CD4-positive, alpha-beta T cell treated with Interleukin-15 for 1 hour (primary cell): ENCODE results near the gene PAK4.
"Not testable (repeated sequence)": the region's sequence is repeated elsewhere in the genome, so short reads cannot be mapped to it uniquely, and the experiment has no call there.

Experiments used
- DNase-seq: peaks from one replicate; pipeline ENCODE4 v3.0.0-alpha.2; 2020

The PAK4 gene

GRCh38 chr19:39131255-39131755 is 5.7 kb downstream of the PAK4 start:
- no peak for DNase-seq

- no peak for DNase-seq
Measured at GRCh38 chr19:39132344-39132969, 6.9 kb downstream of the PAK4 start.

- no peak for DNase-seq
Measured at GRCh38 chr19:39133431-39134270, 8.1 kb downstream of the PAK4 start.

GRCh38 chr19:39135701-39136100 is 10.1 kb downstream of the PAK4 start:
- DNase-seq: no peak

DNA sequence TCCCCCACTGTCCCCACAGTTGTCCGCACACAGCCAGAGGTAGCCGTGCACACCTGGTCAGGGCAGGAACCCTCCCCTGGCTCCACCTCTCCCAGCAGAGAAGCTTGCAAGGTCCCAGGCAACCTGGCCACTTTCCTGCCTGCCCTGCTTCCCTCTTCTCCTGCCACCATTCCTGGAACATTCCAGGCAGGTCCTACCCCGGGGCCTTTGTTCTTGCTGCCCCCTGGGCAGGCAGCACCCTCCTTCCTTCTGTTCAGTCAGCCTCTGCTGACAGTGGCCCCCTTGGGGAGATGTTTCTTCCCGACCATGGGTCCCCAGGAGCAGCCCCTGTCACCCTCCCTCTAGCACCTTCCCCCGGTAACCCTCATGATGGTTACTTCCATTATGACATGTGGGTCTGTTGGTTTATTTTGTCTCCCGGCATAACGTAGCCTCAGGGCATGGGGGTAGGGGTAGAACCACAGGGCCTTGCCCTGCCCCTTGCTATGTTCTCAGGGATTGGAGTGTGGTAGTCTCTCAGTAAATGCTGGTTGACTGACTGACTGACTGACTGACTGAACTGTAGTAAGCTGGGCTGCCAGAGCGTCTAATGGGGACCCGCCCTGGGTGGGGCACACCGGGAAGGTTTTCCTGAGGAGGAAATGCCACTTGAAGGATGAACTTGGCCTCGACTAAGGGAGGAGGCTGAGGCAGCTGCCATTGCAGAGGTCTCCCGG is 10.8 kb downstream of the PAK4 start:
- no peak for DNase-seq

GRCh38 chr19:39137131-39137530 is 11.5 kb downstream of the PAK4 start:
- DNase-seq: no peak

DNA sequence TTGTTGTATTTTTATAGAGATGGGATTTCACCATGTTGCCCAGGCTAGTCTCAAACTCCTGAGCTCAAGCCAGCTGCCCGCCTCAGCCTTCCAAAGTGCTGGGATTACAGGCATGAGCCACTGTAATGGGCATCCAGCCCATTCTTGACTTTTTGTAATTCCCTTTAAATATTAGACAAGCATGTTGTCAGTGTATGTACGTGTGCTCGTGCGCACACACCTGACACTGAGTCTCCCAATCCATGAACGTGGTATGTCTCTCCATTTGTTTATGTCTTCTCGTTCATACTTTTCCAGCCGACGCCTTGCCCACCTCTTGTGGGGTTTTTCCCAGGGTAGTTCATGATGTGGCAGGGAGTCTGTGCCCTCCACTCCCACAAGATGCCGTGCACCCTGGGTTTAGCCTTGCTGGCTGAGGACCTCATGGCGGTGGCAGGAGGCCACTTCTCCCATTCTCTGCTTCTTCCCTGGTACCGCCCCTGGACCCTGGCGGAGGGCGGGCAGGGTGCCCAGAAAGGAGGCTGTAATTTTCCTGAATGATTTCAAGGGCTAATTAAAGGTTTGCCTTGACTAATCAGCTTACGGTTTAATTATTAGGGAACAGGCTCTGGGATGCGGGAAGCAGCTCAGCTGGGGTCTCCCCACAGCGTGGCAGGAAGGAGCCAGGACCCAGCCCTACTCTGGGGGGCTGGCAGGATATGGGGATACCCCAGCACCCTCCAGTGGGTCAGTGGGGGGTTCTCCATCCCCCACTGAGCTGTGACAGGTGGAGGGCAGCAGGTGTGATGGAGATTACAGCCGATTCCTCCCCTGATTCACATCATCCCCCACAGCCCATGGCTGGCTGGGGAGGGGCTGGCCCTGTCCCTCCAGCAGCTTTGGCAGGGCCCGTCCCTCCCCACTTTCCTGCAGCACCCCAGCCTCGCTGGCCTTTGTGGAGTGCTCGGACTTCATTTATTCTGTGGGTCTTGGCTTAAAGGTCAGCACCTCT is 12.9 kb downstream of the PAK4 start:
- no peak for DNase-seq

DNA sequence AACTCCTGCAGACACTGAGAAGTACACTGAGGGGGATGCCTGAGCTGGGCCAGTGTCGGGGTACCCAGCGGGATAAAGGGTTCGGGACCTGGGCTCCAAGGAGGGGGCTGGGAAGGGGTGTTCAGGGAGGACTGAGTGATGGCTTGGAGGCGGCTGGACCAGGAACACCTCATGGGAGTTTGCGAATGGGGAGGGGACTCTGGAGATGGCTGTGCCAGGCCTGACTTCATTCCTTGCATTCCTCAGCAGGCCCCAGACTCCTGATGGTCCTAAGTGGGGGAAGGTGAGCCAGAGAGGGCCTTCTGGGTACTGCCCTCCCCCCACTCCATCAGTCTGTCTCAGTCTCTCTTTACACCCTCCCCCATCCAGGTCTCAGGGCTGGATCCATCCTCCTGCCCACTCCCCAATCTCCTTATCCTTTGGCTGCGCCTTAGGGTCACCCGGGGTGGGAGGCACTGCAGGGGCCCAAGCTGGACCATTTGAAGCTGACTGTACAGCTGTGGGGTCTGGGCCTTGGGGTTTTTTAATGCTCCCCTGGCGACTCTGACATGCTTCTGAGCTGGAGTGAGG is 13.8 kb downstream of the PAK4 start:
- DNase-seq: no peak

DNA sequence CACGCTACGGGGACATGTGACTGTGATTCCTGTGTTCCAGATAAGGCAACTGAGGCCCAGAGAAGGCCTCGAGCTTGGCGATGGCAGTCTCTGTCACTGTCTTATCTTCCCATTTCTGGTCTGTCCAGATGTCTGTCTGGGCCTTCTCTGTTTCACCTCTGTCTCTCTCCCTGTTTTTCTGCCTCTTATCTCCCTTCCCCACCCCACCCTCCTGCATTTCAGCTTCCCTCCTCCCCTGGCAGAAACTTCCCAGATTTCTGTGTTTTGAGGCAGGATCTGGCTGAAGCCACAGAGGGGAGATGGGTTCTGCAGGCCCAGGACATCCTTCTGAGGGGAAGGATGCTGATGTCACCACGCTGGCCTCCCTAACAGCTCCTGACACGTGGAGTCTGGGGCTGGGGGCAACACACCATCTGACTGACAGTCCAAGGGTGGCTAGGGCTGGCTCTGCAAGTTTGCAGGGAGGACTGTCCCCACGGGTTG is 14.4 kb downstream of the PAK4 start:
- no peak for DNase-seq

GRCh38 chr19:39140594-39140993 is 15.0 kb downstream of the PAK4 start:
- DNase-seq: no peak

- DNase-seq: no peak
Measured at GRCh38 chr19:39141929-39142328, 16.3 kb downstream of the PAK4 start.

GRCh38 chr19:39142630-39143029 is 17.0 kb downstream of the PAK4 start:
- DNase-seq: no peak

GRCh38 chr19:39143757-39144289 is 18.2 kb downstream of the PAK4 start:
- DNase-seq: not testable (repeated sequence)

DNA sequence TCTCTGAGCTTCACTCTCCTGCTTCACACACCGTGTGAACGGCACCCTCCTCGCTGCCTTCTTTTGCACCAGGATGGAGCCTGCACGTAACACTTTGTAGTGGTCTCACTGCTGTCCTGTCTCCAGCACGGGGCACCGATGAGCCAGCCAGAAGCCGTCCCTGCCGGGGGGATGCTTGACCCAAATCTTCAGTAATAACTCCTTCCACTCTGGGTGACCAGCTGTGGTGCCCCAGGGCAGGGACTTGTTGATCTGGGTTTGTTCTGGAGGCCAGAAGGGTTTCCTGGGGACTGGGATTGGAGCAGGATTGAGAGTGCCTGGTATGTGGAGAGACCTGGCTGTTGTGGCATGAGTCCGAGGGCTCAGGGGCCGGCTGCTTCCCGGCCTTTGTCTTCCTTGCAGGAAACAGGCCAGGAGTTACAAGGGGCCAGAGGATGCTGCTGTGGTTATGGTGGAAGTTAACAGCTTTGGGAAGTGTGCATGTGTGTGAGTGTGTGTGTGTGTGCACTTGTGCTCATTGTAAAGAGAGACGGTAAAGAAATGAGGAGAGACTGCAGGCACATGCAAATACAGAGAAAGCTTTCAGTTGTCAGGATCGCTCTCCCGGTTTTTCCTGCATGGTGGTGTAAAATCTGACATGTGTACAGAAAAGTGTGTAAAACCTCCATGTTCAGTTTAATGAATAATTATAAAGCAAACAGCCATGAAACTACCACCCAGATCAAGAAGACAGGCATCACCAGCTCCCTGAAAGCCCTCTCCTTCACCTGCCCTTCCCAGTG is 18.9 kb downstream of the PAK4 start:
- DNase-seq: no peak

GRCh38 chr19:39145180-39145953 is 19.8 kb downstream of the PAK4 start:
- no peak for DNase-seq

DNA sequence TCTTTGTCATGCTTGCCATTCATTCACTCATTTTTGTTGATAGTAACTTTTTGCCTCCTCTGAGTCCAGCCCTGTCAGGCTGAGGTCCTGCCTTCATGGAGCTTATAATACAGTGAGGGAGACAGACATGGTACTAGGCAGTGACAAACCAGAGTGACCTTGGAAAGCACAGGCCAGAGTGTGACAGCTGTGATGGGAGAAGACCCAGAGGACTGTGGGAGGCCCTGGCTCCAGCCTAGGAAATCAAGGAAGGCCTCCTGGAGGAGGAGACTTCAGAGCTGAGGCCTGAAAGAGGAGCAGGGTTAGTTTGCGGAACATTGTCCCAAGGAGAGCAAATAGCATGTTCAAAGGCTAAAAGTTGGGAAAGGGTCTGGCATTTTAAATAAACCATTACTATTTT is 20.5 kb downstream of the PAK4 start:
- DNase-seq: no peak

GRCh38 chr19:39146686-39147450 is 21.3 kb downstream of the PAK4 start:
- no peak for DNase-seq

- no peak for DNase-seq
Measured at GRCh38 chr19:39147480-39147879, 21.9 kb downstream of the PAK4 start.

GRCh38 chr19:39148939-39149529 is 23.4 kb downstream of the PAK4 start:
- no peak for DNase-seq
